SKM-1 (cell line): ENCODE data around the gene CALML3.

ENCODE experiments used
- DNase-seq: peaks from one replicate; lab custom pipeline; 2025; ENCODE audit not compliant: unreplicated experiment; lab: John Stamatoyannopoulos, UW

CALML3 gene

DNA sequence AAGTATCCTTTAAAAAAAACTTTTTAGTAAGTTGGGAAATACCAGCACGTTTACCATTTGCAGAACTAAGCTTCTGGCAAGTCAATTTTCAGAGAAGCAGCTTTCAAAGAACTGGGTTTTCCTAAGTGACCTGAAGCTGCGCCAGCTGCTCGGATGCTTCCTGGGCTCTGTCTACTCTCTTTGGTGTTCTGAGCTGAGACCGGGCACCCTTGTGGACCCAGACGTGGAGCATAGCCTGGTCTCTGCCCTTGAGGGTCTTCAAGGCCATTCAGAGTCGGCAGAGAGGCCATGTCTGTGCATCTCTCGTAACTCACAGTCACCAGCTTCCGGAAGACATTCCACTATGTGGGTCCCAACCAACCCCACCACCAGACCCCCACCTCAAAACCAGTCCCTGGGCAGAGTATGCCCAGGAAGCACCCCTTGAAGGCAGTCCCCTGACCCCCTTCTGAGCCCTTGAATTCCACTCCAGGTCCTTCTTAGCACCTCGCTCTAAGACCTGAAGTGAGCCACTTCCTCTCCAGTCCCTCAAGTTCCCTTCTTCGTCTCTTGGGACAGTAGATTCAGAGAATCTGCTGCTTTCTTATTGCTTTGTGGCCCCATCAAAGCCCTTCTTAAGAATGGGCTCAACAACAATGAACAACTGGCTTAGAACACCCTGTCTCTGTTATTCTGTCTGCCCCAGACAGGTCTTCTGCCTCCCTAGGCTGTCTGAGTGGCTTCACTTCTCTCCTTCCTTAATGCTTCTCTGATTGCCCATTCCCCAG, 33.9 kb upstream of the CALML3 start:
- DNase-seq, result no peak

DNA sequence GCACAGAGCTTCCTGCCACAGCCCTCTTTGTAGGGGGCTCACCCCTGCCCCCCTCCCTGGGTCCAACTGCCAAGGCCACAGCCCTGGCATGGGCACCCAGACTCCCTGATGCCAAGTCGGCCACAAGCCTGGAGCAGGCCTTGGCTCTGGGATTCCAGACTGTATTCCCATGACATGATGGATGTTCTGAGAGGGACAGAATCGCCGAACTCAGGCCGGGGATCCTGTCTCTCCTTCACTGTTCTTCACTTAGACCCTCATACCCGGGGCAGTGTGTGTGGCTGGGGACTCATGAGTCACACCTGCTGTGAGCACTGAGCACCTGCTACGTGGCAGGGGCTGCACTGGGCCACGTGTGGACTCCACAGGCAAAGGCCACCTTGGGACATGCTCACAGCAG, 33.3 kb upstream of the CALML3 start:
- DNase-seq, result no peak

DNA sequence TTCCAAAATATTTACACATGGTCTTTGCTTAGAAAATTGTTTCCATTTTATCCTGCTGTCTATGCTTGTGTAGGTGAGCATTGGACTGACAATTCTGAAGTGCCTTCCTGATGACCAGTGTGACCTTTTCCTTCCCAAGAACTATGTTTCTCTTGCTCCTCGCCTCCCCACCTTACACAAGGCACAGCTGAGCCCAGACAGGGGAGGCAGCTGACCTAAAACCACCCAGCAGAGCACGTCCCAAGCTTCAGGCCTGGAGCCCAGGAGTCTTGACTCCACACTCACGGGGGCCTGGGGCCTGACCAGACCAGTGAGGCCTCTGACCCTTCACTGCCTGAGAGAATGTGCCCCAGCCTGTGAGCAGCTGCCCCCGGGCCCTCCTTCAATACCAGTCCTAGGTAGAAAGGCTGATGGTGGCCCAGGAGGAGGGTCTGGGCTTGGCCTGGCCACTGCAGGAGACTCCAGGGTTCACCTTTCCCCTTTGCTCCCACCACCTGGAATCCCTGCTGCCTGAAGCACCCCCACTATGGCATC, 32.4 kb upstream of the CALML3 start:
- no peak for DNase-seq

DNA sequence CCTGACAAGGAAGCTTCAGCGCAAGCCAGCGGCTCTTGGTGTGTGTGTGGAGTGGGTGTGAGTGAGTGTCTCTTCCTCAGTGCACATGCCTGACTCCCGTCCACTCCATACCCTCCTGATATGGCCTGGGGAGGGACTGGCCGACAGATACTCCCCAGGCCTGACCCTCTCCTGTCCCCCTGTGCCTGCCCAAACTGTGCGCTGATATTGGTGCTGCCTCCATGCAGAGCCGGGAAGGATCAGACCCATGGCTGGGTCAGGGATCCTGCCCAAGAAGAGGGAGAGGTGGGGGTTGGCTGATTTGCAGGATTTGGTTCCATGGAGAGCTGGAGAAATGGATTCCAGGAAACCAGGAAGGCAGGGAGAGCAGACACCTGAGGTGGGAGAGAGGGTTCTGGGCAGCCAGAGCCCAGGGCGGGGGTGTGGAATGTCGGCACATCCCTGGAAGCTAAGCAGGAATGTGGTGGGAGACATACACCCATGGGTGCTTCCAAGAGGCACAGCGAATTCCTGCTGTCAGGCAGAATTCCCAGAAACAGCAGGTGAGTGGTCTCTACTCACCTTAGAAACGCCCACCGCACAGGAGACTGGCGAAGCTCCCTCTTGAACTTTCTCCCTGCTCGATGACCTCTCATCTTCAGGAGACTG, 31.7 kb upstream of the CALML3 start:
- DNase-seq, result no peak

DNA sequence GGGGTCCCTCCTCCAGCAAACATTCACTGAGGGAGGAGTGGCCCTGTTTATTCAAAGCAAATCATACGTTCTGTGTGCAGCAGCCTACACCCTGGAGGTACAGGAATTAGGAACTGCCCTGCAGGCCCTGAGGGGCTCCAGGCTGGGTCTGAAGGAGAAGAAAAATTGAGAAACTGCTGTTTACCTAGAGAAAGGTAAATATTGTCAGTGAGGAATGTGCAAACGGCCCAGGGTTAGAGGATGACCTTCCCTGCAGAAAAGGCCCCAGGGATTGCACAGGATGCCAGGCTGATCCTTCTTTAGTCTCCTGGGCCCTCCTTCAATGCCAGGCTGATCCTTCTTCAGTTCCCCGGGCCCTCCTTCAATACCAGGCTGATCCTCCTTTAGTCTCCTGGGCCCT, 31.1 kb upstream of the CALML3 start:
- no peak for DNase-seq

DNA sequence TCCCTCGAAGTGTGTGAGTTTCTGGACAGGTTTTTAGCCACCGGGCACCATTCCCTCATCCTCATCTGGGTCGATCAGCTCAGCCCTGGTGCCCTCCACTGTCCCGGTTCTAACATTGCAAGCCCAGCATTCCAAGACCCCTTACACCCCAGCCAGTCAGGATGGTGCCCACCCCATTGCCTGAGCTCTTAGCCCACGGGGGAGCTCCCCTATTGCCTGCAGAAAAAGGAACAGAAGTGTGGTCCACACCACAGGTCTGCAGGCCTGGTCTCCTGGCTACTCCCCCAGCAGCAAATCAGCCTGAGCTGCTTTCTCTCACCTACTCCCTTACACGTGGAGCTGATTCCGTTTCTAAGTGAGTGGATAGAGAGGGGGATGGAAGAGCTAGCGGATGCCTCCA, 30.1 kb upstream of the CALML3 start:
- DNase-seq, result no peak

DNA sequence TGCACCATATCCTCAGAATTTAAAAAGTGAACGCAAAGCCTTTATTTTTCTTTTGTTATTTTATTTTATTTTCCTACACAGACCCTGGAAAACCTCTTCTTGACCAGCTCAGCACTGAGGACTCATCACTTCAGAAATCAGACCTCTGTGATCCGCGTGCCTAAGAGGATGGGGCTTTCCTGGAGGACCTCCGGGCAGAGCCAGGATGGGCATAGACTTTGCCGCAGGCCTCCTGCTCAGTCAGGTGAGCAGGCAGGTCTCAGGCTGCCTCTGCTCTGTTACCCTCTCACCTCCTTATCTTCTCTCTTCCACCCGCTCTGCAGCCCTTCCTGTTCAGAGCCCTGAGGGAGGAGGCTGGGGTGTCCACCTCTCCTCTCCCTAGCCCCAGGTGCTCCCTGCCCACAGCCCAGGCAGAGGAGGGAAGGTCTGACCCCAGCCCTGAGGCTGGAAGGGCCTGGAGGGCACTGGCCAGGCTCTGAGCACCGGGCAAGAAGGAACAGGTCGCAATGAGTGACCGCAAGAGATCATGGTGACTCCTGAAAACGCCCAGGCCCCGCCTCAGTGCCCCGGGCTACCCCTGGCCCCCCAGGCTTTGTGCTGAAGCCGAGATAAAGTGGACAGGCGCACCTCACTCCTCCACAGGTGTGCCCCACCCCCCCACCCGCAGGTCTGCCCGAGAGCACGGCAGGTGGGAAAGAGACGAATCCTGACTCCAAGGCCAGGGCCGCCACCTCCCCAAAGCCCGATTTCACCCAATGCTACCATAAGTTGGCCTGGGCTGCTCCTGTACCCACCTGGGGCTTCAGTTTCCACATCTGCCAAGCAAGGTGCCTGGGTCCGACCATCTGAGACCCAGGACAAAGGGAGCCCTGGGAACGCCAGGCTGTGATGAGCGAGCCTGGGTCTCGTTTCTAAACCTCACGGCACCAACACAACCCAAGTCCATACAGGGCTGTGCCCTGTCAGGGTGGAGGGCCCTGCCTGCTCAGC, 28.2 kb upstream of the CALML3 start:
- DNase-seq, result no peak

DNA sequence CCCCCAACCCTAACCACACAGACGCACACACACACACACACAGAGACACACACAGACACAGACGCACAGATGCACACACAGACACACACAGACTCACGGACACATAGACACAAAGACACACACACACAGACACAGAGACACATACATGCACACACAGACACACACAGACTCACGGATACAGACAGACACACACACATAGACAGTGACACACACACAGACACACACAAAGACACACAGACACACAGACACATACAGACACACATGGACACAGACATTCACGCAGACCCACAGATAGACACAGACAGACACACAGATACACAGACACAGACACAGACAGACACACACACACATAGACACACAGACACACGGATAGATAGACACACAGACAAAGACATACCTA, 27.5 kb upstream of the CALML3 start:
- DNase-seq, result no peak

DNA sequence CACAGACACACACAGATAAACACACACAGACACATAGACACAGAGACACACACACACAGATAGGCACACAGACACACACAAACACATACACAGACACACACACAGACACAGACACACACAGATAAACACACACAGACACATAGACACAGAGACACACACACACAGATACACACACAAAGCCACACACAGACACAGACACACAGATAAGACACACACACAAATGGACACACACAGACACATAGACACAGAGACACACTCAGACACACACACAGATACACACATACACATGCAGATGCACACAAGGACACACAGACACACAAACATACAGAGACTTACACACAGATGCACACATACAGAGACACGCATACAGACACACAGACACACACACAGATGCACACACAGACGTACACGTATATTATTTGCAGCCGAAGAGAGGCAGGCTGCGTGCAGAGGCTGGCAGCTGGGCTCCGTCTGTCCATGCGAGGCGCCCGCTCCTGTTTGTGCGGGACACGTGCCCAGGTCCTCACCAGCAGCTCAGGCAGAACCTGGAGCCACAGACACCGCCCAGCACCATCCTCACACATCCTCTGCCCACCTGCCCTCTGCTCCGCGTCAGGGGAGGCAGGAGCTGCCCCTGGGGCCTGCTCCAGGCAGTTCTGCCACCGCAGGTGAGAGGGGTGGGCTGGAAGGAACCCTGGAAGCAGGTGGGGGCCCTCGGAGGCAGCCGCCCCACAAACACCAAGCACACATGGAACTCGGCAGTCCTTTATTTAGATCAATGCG, 26.6 kb upstream of the CALML3 start:
- DNase-seq, result no peak

DNA sequence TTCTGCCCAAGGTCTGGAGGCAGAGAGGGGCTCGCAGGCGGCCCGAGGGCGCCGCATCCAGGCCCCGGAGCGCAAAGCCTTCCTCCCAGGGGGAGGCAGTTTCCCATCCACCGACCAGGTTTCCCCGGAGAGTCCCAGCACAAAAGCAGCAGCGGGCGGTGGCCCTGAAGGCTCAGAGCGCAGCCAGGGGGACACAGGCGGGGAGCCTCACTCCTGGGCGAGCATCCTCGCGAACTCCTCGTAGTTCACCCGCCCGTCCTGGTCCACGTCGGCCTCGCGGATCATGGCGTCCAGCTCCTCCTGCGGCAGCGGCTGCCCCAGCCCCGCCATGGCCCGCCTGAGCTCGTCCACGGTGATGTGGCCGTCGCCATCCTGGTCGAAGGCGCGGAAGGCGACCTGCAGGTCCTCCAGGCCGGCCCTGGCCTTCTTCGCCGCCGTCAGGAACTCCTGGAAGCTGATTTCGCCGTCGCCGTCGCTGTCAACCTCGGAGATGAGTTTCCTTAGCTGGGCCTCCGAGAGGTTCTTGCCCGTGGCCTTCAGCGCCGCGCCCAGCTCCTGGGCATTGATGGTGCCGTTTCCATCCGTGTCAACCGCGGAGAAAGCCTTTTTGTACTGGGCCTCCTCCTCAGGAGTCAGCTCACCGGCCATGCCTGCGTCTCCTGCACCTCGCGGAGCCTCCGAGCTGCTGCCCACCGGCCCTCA, 25.8 kb upstream of the CALML3 start:
- no peak for DNase-seq

DNA sequence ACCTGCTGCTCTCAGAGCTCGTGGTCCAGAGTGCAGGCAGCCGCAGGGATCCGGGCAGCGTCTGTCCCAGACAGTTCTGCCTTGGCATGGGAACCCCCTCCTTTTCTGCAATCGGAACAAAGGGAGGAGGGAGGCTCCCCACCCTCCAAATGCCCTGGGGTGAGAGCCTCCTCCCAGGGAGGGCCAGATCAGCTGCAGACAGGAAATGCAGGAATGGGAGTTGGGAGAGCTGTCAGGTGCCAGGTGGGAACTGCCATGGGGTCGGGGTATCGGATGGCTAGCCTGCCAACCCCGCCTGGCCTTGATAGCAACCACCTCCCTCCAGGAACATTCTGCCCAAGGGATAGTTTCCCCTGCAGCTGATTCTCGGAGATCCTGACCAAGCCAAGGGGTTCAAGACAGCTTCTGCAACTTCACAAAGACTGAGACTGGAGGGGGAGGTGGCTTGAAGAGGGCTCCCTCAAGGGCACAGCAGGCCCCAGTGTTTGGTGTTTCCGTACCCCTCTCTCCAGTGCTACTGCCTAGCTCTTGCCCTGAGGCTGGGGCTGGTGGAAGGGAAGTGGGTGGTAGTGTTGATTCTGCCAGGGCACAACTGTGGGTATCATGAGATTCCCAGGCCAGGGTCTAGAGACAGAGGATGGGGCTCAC, 25.1 kb upstream of the CALML3 start, which contains the start of gene CALML5:
TSS of gene CALML5 (minus strand) at position 78 of the 648 bp plus-strand sequence. CDS start 132 bp downstream, outside the sequence.
- no peak for DNase-seq

DNA sequence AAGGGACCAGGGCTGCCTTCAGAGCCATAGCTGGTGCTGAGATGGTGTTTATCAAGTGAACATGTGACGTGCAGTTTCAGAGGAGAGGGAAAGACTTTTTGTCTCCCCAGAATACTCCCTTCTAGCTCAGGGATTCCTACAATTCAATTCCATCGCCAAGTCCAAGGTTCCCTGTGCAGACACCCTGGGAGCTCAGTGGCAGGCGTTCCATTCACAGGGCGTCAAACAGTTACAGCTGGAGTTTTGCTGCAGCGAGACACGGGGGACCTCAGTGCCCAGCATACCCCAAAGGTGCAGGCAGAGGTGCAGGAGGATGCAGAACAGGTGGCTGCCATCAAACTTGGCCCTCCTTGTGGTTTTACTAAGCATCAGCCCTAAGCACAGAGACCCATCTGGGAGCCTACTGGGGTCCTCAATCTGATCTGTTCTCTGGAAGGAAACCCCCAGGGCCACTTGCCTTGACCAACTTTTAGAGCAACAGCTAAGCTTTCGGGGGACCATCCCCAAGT, 24.5 kb upstream of the CALML3 start:
- no peak for DNase-seq

DNA sequence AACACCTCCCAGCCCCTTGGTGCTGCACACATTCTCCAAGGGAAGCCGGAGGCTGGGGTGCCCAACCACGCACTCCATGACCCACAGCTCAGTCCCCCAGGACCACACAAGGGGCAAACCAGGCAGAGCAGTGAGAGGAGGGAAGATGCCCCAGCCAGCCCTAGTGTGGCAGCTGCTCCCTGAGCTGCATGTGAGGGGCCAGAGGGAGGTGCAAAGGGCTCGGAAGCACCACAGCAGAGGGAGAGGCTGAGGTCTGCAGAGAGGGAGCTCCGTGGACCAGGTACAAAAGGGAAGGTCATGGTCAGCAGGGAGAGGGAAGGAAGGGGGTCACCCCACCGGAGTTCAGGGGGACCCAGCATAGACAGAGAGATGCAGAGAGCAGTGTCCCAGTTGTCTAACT, 23.9 kb upstream of the CALML3 start:
- no peak for DNase-seq

DNA sequence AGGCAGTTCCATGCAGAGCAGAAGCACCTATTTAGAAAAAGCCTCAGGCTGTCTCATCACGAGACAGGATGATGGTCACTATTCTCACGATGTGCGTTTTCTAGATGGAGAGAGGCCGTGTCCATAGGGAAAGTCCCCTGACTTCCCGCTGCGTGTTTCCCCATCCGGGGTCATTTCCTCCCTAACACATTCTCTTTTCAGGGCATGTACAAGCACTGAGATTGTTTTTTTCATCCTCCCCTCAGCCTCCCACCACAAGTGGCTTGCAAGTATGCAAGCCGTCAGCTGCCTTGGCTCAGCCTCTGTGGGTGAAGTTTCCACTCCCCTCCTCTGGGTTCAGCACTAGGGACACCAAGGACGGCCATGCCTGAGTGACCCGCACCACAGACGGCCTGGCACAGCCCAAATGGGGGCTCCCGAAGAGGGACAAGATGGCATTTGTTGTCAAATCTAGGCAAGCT, 22.7 kb upstream of the CALML3 start:
- DNase-seq, result no peak

DNA sequence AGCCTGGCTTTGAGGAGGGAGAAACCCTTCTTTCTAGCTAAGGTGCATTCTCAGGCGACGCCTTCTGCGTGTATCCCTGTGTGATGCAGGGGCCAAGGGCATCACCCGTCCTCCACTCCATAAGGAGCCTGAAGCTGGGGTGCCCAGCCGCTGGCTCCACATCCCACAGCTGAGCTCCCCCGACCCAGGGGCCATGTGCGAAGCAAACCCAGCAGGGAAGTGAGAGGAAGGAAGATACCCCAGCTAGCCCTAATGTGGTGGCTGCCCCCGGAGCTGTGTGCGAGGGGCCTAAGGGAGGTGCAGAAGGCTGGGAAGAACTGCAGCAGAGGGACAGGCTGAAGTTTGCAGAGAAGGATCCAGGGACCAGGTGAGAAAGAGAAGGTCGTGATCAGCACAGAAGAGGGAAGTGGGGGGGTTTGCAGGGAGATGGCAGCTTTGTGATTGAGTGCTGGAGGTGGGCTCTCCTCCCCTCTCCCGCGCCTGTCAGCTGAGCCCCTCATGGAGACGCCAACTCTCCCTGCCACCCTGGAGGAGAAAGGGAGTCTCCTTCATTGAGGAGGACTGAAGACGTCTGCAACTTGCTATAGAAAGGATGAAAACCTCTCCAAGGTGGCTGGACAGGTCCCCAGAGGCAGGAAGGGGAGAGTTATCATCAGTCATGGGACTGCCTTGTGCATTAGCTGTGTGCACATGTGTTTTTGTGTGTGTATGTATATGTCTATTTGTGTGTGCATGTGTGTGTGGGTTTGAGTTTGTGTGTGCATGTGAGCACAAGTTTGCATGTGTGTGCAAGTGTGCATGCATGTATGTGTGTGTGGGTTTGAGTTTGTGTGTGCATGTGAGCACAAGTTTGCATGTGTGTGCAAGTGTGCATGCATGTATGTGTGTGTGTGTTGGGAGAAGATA, 21.9 kb upstream of the CALML3 start:
- DNase-seq, result no peak

DNA sequence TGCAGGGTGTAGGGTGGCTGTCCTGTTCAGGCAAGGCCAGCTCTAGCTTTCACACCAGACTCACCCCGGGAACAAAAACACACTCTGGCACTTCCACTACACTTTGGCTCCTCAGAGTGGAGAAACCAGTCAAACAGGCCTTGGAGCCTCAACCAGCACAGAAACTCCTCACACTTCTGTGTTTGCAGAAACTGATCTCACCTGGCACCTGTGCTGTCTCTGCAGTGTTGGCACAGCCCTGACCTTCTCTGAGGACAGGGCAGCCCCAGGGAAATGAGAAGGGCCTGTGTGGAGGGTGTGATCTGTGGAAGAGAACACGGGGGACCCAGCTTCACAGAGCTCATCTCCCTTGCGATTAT, 21.3 kb upstream of the CALML3 start:
- DNase-seq, result no peak

DNA sequence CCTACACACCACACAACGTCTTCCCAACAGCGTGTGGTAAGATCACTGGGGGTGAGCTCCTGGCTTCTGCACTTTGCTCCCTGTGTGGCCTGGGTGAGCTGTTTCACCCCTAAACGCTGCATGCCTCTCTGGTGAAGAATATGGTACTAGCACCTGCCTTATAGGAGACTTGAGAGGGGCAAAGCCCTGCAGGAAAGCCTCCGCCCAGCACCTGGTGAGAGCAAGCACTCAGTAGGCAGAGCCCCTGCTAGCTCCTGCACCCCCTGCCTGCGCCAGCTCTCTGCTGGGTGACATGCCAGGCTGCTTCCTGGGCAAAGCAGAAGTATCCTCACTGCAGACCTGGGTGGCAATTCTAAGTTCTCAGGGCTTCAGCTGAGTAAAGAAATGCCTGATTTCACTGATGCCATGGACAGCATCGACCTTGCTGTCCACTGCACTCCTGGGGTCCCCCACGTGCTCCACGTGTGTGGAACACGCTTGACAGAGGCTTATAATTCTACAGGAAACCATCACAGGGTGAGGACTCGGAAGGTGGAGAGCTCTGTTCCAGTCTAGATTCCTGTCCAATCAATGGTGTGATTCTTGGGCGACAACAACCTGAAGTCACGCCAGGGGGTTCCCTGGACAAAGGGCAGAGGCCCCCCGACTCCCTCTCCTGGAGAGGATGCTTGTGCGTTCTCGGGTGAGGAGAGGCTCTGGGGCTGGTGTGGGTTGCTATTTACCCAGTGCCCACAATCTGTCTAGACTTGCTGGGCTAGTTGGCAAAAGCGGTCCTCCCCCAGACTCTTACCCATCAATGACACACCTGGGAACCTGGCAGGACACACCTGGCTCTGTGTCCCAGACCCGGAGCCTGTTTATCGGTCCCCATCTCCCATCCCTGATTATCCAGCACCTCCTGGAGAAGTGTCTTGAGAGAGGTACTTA, 20.4 kb upstream of the CALML3 start:
- DNase-seq, result no peak
